Mesothelial cell of epicardium (in vitro differentiated cells): ENCODE results near the gene DACT1. TPM values are rescaled to one million over a fixed set of nuclear protein-coding genes. Genes with fewer than 3 reads are reported as not detected.

Experiments used
- DNase-seq, 2 experiments: peaks; one replicate each; pipeline ENCODE4 v3.0.0; 2021; ENCODE audit warnings: low spot score in 2 of 2; ENCODE audit not compliant: unreplicated experiment in 2 of 2
- H3K27ac Mint-ChIP-seq: 2 replicates; pipeline ENCODE4 v1.8.0; 2021; ENCODE audit warnings: mixed read lengths
- H3K27me3 Mint-ChIP-seq: 2 replicates; pipeline ENCODE4 v1.8.0; 2021; ENCODE audit warnings: low read depth, mixed read lengths
- H3K36me3 Mint-ChIP-seq: 2 replicates; pipeline ENCODE4 v1.8.0; 2021; ENCODE audit warnings: mixed read lengths
- H3K4me1 Mint-ChIP-seq: 2 replicates; pipeline ENCODE4 v1.8.0; 2021; ENCODE audit warnings: mixed read lengths
- H3K4me3 Mint-ChIP-seq: 2 replicates; pipeline ENCODE4 v1.8.0; 2021; ENCODE audit warnings: mild to moderate bottlenecking, moderate library complexity, mixed read lengths
- H3K9me3 Mint-ChIP-seq: 2 replicates; pipeline ENCODE4 v1.8.0; 2021; ENCODE audit warnings: mixed read lengths
- CTCF ChIP-seq: fragments of 200-600 bp; sonication (generic); IDR thresholded peaks from one replicate; pipeline ENCODE4 v1.5.0; 2021; ENCODE audit warnings: antibody characterized with exemption; ENCODE audit not compliant: unreplicated experiment
- total RNA-seq: library from RNA; stranded (reverse); gene quantifications from 3 replicates; pipeline ENCODE4 v1.2.1, GENCODE V29; 2021

DACT1 gene
- total RNA-seq, 1 donor from 2014 or later = 61.7 TPM

GRCh38 chr14:58677001-58677400 lies 39.2 kb downstream of the DACT1 start:
- Mint-ChIP-seq H3K27me3 (no peaks in the 10 kb centered on the region), H3K4me3 (no peak overlapping the region), H3K9me3 (no peaks in the 10 kb centered on the region), H3K27ac (no peak overlapping the region), H3K36me3 (no peaks in the 10 kb centered on the region), H3K4me1 (peaks cover 7% of the 10 kb centered on the region)
- TF ChIP-seq CTCF = no peak
- DNase-seq = no peak

- Mint-ChIP-seq H3K4me3 (no peak overlapping the region), H3K36me3 (no peaks in the 10 kb centered on the region), H3K9me3 (no peaks in the 10 kb centered on the region), H3K4me1 (peaks cover 7% of the 10 kb centered on the region), H3K27me3 (no peaks in the 10 kb centered on the region), H3K27ac (no peak overlapping the region)
- no peak for TF ChIP-seq CTCF
- no peak for DNase-seq
These were observed 39.8 kb downstream of the DACT1 start for GRCh38 chr14:58677517-58677916.

GRCh38 chr14:58677996-58678395 lies 40.2 kb downstream of the DACT1 start:
- Mint-ChIP-seq H3K36me3 (no peaks in the 10 kb centered on the region), H3K4me1 (peaks cover 7% of the 10 kb centered on the region), H3K27me3 (no peaks in the 10 kb centered on the region), H3K4me3 (no peak overlapping the region), H3K9me3 (no peaks in the 10 kb centered on the region), H3K27ac (no peak overlapping the region)
- no peak for DNase-seq
- no peak for TF ChIP-seq CTCF

- Mint-ChIP-seq H3K36me3 (no peaks in the 10 kb centered on the region), H3K9me3 (peaks cover 9% of the 10 kb centered on the region), H3K27me3 (no peaks in the 10 kb centered on the region), H3K27ac (no peak overlapping the region), H3K4me1 (peaks cover 7% of the 10 kb centered on the region), H3K4me3 (no peak overlapping the region)
- no peak for DNase-seq
- TF ChIP-seq CTCF = no peak
These were observed 42.9 kb downstream of the DACT1 start for GRCh38 chr14:58680698-58681097.

- DNase-seq = no peak
- Mint-ChIP-seq H3K9me3 (peaks cover 26% of the 10 kb centered on the region), H3K36me3 (peaks cover 7% of the 10 kb centered on the region), H3K27ac (no peak overlapping the region), H3K4me3 (no peak overlapping the region), H3K27me3 (no peaks in the 10 kb centered on the region), H3K4me1 (peaks cover 9% of the 10 kb centered on the region)
- no peak for TF ChIP-seq CTCF
These were observed 49.6 kb downstream of the DACT1 start for GRCh38 chr14:58687232-58687795.
